Stimulated activated CD4-positive, alpha-beta T cell treated with anti-CD3 and anti-CD28 coated beads, Interleukin-15, amount 100 ng/mL, for 1 hour (primary cell): ENCODE results near the gene ADCY2.

Experiments used
- DNase-seq, 2 donors: peaks; one replicate each; pipeline ENCODE4 v3.0.0-alpha.2; 2020; ENCODE audit warnings: low read depth in 1 of 2, low spot score in 1 of 2

ADCY2 gene

GRCh38 chr5:7728076-7728475 is 332.1 kb downstream of the ADCY2 start:
- no peak for DNase-seq

- no peak for DNase-seq
These were observed 345.6 kb downstream of the ADCY2 start for GRCh38 chr5:7741415-7742065.

GRCh38 chr5:7742241-7742656 is 346.3 kb downstream of the ADCY2 start:
- DNase-seq, result no peak

GRCh38 chr5:7745882-7746610 is 350.1 kb downstream of the ADCY2 start:
- DNase-seq, result no peak

GRCh38 chr5:7747728-7748127 is 351.8 kb downstream of the ADCY2 start:
- no peak for DNase-seq

- no peak for DNase-seq
These were observed 353.7 kb downstream of the ADCY2 start for GRCh38 chr5:7749626-7750025.

GRCh38 chr5:7751874-7752273 is 355.9 kb downstream of the ADCY2 start:
- DNase-seq, result no peak

- no peak for DNase-seq
These were observed 357.2 kb downstream of the ADCY2 start for GRCh38 chr5:7753181-7753580.

GRCh38 chr5:7753596-7753995 is 357.7 kb downstream of the ADCY2 start:
- DNase-seq, result no peak

GRCh38 chr5:7754490-7754889 is 358.6 kb downstream of the ADCY2 start:
- DNase-seq, result no peak

GRCh38 chr5:7754997-7755596 is 359.2 kb downstream of the ADCY2 start:
- DNase-seq, result no peak

- DNase-seq, result no peak
These were observed 360.0 kb downstream of the ADCY2 start for GRCh38 chr5:7755958-7756357.

- no peak for DNase-seq
These were observed 360.5 kb downstream of the ADCY2 start for GRCh38 chr5:7756453-7756852.

- DNase-seq, result no peak
These were observed 363.4 kb downstream of the ADCY2 start for GRCh38 chr5:7759257-7759871.

GRCh38 chr5:7759951-7760580 is 364.1 kb downstream of the ADCY2 start:
- no peak for DNase-seq

- DNase-seq, result no peak
These were observed 366.3 kb downstream of the ADCY2 start for GRCh38 chr5:7762267-7762666.

- no peak for DNase-seq
These were observed 367.7 kb downstream of the ADCY2 start for GRCh38 chr5:7763621-7764072.

GRCh38 chr5:7764452-7764851 is 368.5 kb downstream of the ADCY2 start:
- DNase-seq, result no peak

GRCh38 chr5:7770436-7770835 is 374.5 kb downstream of the ADCY2 start:
- no peak for DNase-seq

- no peak for DNase-seq
These were observed 376.2 kb downstream of the ADCY2 start for GRCh38 chr5:7772141-7772540.

- DNase-seq, result no peak
These were observed 377.2 kb downstream of the ADCY2 start for GRCh38 chr5:7773178-7773577.
